GM06990 (cell line): ENCODE data around the gene PINK1.

Experiments
- DNase-seq: peaks from one replicate; pipeline ENCODE4 v3.0.0-alpha.2; 2011; ENCODE audit not compliant: insufficient read length; ENCODE audit errors: extremely low read depth
- H3K27me3 ChIP-seq: replicated peaks from 2 replicates; pipeline ENCODE4 v1.6.0; 2011; ENCODE audit warnings: low read length; ENCODE audit not compliant: control insufficient read depth, insufficient read depth
- H3K36me3 ChIP-seq: 2 replicates; pipeline ENCODE4 v1.5.1; 2011; ENCODE audit warnings: low read length; ENCODE audit not compliant: control insufficient read depth, insufficient read depth
- H3K4me3 ChIP-seq: replicated peaks from 2 replicates; pipeline ENCODE4 v1.5.1; 2011; ENCODE audit warnings: low read depth, mild to moderate bottlenecking, control low read depth, low read length
- CTCF ChIP-seq: IDR thresholded peaks from 2 replicates; pipeline ENCODE4 v1.5.1; 2011; ENCODE audit warnings: low read length, control low read depth, mild to moderate bottlenecking, inconsistent platforms; ENCODE audit not compliant: insufficient read depth, poor library complexity, severe bottlenecking

Gene PINK1

GRCh38 chr1:20678599-20678998 lies 45.3 kb downstream of the PINK1 start:
- Histone ChIP-seq H3K36me3 (no peaks in the 10 kb centered on the region), H3K4me3 (no peak overlapping the region), H3K27me3 (no peaks in the 10 kb centered on the region; the same call in 1 of the 2 replicates)
- no peak for TF ChIP-seq CTCF
- DNase-seq, result peak; percentile 68

GRCh38 chr1:20680269-20680668 lies 47.0 kb downstream of the PINK1 start:
- Histone ChIP-seq H3K4me3 (no peak overlapping the region), H3K27me3 (no peaks in the 10 kb centered on the region; the same call in 1 of the 2 replicates), H3K36me3 (no peaks in the 10 kb centered on the region)
- no peak for DNase-seq
- TF ChIP-seq CTCF, result no peak

- no peak for TF ChIP-seq CTCF
- DNase-seq, result no peak
- no peaks in the 10 kb centered on the region for H3K36me3 ChIP-seq
- H3K4me3 ChIP-seq, result no peak overlapping the region
- no peaks in the 10 kb centered on the region; the same call in 1 of the 2 replicates for H3K27me3 ChIP-seq
Measured at GRCh38 chr1:20681999-20682398, 48.7 kb downstream of the PINK1 start.

GRCh38 chr1:20682571-20683236 lies 49.4 kb downstream of the PINK1 start:
- no peak for DNase-seq
- Histone ChIP-seq H3K4me3 (no peak overlapping the region), H3K36me3 (no peaks in the 10 kb centered on the region), H3K27me3 (no peaks in the 10 kb centered on the region; the same call in 1 of the 2 replicates)
- TF ChIP-seq CTCF, result no peak

DNA sequence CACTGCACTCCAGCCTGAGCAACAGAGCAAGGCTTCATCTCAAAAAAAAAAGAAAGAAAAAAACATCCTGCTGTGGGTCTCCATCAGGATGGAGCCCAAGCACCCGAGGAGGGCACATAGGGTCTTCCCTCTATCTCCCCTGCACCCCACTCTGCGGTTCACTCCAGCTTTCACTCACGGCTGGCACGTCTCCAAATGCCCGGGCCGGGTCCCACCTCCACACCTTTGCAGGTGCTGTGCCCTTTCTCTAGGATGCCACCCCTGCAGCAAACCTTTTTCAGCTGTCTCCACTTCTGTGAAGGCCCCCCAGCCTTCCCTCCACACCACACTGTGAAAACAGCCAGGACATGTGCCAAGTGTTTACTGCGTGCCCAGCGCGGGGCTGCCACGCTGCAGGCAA lies 50.4 kb downstream of the PINK1 start:
- Histone ChIP-seq H3K36me3 (no peaks in the 10 kb centered on the region), H3K27me3 (no peaks in the 10 kb centered on the region; the same call in 1 of the 2 replicates), H3K4me3 (no peak overlapping the region)
- DNase-seq, result no peak
- TF ChIP-seq CTCF, result no peak
